Nephron (organoid): ENCODE data around the gene FAM193A.
"Not testable (repeated sequence)": the region's sequence is repeated elsewhere in the genome, so short reads cannot be mapped to it uniquely, and the experiment has no call there.

ENCODE experiments used
- H3K27ac Mint-ChIP-seq, 3 experiments: 2 replicates each; pipeline ENCODE4 v1.8.0; 2020; ENCODE audit warnings: mixed read lengths in 3 of 3, mild to moderate bottlenecking in 2 of 3, moderate library complexity in 1 of 3
- H3K27me3 Mint-ChIP-seq: 2 replicates; pipeline ENCODE4 v1.8.0; 2021; ENCODE audit warnings: low read depth, mild to moderate bottlenecking, moderate library complexity, mixed read lengths
- H3K36me3 Mint-ChIP-seq: 2 replicates; pipeline ENCODE4 v1.8.0; 2020; ENCODE audit warnings: low read depth, mixed read lengths
- H3K4me1 Mint-ChIP-seq: 2 replicates; pipeline ENCODE4 v1.8.0; 2020; ENCODE audit warnings: mixed read lengths
- H3K4me3 Mint-ChIP-seq, 3 experiments: 2 replicates each; pipeline ENCODE4 v1.8.0; 2020; ENCODE audit warnings: mild to moderate bottlenecking in 3 of 3, mixed read lengths in 3 of 3, moderate library complexity in 2 of 3
- H3K9me3 Mint-ChIP-seq: 2 replicates; pipeline ENCODE4 v1.8.0; 2020; ENCODE audit warnings: mixed read lengths
- TF ChIP-seq, protein P1 (sequence below), 3 experiments: fragments of 200-600 bp; sonication (generic); IDR thresholded peaks; one replicate each; pipeline ENCODE4 v1.5.0; 2021; ENCODE audit warnings: antibody characterized with exemption in 3 of 3; ENCODE audit not compliant: unreplicated experiment in 3 of 3

Gene FAM193A

DNA sequence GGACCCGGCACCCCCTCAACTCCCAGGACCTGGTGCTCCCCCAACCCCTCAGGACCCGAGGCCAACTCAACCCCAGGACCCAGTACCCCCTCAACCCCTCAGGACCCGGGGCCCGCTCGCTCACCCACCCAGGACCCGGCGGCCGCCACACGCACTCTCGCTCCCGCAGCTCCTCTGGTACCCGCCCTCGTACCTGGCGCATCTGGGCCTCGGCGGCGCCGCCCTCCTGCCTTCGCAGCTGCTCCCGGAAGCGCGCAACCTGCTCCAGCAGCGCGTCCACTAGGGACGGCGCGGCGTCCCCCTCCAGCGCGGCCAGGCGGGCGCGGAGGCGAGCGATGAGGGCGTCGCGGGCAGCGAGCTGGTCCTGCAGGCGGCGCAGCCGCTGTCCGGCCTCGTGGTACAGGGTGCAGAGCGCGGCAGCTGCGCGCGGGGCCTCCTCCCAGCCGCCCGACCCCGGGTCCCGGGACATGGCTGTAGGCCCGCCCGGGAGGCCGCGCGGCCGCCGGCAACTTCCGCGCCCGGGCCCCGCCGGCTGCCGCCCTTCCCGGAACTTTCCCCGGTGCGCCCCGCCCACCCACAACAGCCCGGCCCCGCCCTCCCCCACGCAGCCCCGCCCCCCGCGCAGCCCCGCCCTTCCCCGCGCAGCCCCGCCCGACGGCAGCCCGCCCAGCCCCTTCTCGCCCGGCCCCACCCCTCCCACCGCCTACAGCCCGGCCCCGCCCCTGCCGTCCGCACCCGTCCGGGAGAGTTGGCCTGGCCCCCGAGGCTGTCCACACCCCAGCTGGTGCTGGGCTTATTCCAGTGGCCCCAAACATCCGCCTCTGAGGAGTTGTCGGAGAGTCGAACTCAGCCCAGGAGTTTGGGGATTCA, 219.6 kb downstream of the FAM193A start, which contains the start of gene TNIP2:
Gene TNIP2 (minus strand): TSS at position 516 of the 870 bp plus-strand sequence. CDS start 47 bp downstream, at position 469.
- Mint-ChIP-seq H3K36me3 (no peaks in the 10 kb centered on the region), H3K27ac (peak within 1 kb of the TSS; percentile 54 to 79 (median 61)), H3K4me3 (peak within 1 kb of the TSS; percentile 85 to 89 (median 89)), H3K4me1 (peaks cover 15% of the 10 kb centered on the region), H3K27me3 (peaks cover 10% of the 10 kb centered on the region), H3K9me3 (no peaks in the 10 kb centered on the region)
- TF ChIP-seq, protein P1, sequence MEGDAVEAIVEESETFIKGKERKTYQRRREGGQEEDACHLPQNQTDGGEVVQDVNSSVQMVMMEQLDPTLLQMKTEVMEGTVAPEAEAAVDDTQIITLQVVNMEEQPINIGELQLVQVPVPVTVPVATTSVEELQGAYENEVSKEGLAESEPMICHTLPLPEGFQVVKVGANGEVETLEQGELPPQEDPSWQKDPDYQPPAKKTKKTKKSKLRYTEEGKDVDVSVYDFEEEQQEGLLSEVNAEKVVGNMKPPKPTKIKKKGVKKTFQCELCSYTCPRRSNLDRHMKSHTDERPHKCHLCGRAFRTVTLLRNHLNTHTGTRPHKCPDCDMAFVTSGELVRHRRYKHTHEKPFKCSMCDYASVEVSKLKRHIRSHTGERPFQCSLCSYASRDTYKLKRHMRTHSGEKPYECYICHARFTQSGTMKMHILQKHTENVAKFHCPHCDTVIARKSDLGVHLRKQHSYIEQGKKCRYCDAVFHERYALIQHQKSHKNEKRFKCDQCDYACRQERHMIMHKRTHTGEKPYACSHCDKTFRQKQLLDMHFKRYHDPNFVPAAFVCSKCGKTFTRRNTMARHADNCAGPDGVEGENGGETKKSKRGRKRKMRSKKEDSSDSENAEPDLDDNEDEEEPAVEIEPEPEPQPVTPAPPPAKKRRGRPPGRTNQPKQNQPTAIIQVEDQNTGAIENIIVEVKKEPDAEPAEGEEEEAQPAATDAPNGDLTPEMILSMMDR (IDR thresholded peaks at IDR 0.05; ENCODE audit: unreplicated experiment in 3 of 3) = peak; percentile 30 to 51 (median 38)

DNA sequence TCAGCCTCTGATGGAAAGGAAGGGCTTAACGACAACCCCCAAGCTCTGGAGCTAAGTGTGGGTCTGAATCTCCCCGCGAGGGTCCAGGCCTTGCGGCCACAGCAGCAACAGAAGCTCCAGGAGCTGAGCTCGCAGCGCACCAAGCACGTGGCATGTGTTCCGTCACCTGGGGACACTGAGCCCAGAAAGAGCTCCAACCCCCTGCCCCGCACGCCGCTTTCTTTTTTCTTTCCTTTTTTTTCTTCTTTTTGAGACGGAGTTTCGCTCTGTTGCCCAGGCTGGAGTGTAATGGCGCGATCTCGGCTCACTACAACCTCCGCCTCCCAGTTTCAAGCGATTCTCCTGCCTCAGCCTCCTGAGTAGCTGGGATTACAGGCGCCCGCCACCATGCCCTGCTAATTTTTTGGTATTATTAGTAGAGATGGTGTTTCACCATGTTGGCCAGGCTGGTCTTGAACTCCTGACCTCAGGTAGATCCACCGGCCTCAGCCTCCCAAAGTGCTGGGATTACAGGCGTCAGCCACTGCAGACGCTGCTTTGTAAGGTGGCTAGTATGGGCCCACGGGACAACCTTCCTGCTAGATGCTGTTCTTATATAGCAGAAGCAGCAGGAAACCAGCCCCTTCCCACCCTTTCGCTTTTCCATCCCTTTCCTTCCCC, 220.4 kb downstream of the FAM193A start:
- TF ChIP-seq, protein P1 (IDR thresholded peaks at IDR 0.05; ENCODE audit: unreplicated experiment in 3 of 3) = no peak
- H3K4me3 Mint-ChIP-seq = peak overlapping the region; percentile 80 to 86 (median 84)

DNA sequence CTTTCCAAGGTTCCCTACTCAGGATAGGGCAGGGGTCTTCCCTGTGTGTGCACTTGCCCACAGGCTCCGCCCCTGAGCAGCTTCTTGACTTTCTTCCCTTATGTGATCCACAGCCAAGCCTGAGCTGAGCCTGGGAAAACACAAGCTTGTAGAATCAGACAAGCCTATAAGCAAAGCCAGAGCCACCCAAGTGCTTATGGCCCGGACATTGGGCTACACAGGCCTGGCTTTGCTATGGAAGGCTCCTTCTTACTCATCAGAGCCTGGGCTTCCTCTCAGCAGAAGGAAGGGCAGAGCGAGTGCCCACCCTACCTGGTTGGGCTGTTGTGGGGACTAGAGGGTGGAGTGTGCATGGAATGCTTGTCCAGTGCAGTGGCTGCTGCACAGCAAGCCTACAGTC, 221.0 kb downstream of the FAM193A start:
- Mint-ChIP-seq H3K4me1 (peaks cover 15% of the 10 kb centered on the region), H3K27ac (peak overlapping the region; percentile 54 to 79 (median 61)), H3K36me3 (no peaks in the 10 kb centered on the region), H3K4me3 (peak overlapping the region; percentile 80 to 86 (median 84)), H3K9me3 (no peaks in the 10 kb centered on the region), H3K27me3 (peaks cover 11% of the 10 kb centered on the region)
- TF ChIP-seq, protein P1 (IDR thresholded peaks at IDR 0.05; ENCODE audit: unreplicated experiment in 3 of 3) = no peak

More for the DNA sequence above, 220.4 kb downstream of the FAM193A start:
- Mint-ChIP-seq H3K9me3 (no peaks in the 10 kb centered on the region), H3K36me3 (no peaks in the 10 kb centered on the region), H3K27ac (peak overlapping the region; percentile 54 to 79 (median 61)), H3K4me1 (peaks cover 15% of the 10 kb centered on the region), H3K27me3 (peaks cover 11% of the 10 kb centered on the region)

DNA sequence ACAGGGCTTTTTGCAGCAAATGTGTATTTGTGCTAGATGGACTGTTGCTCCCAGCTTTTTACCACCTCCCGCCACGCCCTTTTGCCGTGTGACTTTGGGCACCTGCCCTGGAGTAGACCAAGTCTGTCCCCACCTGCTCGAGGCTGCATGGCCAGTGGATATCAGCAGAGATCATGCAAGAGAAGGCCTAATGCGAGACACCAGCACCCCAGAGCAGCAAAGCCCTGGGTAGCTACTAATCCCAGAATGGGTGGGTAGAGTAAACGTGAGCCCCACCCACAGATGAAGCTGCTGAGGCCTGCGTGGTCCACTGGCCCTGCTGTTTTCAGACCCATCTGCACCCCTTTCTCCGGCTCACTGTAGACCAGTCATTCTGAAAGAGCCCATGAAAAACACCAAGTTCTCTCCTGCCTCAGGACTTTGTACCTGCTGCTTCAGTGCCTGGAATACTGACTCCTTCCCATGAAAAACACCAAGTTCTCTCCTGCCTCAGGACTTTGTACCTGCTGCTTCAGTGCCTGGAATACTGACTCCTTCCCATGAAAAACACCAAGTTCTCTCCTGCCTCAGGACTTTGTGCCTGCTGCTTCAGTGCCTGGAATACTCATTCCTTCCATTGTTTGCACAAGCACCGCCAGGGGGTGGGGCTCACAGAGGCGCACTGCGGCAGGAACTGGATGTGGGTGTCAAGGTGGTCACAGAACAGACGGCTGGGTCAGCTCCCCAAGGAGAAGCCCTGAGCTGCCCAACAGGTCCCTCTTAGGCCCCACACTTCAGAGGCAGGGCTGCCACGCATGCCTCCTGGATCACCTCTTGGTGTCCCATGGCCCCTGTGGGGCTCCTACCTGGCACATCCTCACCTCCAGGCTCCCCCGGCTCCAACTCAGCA, 224.8 kb downstream of the FAM193A start:
- Mint-ChIP-seq H3K27ac (peak overlapping the region in 1 of 3 experiments; percentile 6), H3K4me1 (peaks cover 4% of the 10 kb centered on the region), H3K27me3 (peaks cover 15% of the 10 kb centered on the region), H3K4me3 (no peak overlapping the region), H3K9me3 (no peaks in the 10 kb centered on the region), H3K36me3 (no peaks in the 10 kb centered on the region)
- TF ChIP-seq, protein P1 (IDR thresholded peaks at IDR 0.05; ENCODE audit: unreplicated experiment in 3 of 3) = no peak

DNA sequence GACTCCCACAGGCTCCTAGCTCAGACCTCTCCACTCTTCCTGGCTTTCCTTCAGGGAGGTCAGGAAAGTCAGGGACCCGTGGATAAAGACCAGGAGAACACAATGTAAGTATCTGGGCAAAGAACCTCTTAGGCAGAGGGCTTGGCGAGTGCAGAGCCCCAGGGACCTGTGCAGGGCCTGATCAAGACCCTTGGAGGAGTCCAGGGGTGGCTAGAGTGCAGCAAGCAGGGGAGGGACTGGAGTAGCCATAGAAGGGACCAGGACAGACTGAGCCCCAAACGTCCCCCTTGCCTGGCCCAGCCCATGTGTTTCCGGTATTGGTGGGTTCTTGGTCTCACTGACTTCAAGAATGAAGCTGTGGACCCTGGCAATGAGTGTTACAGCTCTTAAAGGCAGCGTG, 225.6 kb downstream of the FAM193A start:
- Mint-ChIP-seq H3K27me3 (peaks cover 20% of the 10 kb centered on the region), H3K4me3 (no peak overlapping the region), H3K4me1 (peaks cover 4% of the 10 kb centered on the region), H3K9me3 (no peaks in the 10 kb centered on the region), H3K36me3 (no peaks in the 10 kb centered on the region), H3K27ac (no peak overlapping the region)
- TF ChIP-seq, protein P1 (IDR thresholded peaks at IDR 0.05; ENCODE audit: unreplicated experiment in 3 of 3) = no peak

DNA sequence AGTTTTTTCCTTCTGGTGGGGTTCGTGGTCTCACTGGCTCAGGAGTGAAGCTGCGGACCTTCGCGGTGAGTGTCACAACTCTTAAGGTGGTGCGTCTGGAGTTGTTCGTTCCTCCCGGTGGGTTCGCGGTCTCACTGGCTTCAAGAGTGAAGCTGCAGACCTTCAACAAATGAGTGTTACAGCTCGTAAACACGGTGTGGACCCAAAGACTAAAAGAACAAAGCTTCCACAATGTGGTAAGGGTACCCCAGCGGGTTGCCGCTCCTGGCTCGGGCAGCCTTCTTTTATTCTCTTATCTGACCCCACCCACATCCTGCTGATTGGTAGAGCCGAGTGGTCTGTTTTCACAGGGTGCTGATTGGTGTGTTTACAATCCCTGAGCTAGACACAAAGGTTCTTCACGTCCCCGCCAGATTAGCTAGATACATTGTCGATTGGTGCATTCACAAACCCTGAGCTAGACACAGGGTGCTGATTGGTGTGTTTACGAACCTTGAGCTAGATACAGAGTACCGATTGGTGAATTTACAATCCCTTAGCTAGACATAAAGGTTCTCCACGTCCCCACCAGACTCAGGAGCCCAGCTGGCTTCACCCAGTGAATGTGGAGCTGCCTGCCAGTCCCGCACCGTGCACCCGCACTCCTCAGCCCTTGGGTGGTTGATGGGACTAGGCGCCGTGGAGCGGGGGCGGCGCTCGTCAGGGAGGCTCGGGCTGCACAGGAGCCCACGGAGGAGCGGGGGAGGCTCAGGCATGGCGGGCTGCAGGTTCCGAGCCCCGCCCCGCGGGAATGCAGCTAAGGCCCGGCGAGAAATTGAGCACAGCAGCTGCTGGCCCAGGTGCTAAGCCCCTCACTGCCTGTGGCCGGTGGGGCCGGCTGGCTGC, 226.3 kb downstream of the FAM193A start:
- H3K27ac Mint-ChIP-seq, H3K9me3 Mint-ChIP-seq, H3K4me1 Mint-ChIP-seq, H3K36me3 Mint-ChIP-seq, H3K4me3 Mint-ChIP-seq: not testable (repeated sequence)
- H3K27me3 Mint-ChIP-seq = peaks cover 20% of the 10 kb centered on the region
